Right ventricle myocardium inferior (tissue), 1 donor: Measurements from ENCODE around the gene STARD3NL. TPM values are rescaled to one million over a fixed set of nuclear protein-coding genes. Genes with fewer than 3 reads are reported as not detected.
A peak's percentile ranks its signal among the peaks of the same experiment; 100 is the strongest.

Experiments
- ATAC-seq: fragments of 200-7000 bp; cut with Tn5 transposase; one replicate; pipeline ENCODE4 v1.9.1; 2020; ENCODE audit warnings: mild to moderate bottlenecking, moderate library complexity
- DNase-seq: peaks from one replicate; pipeline ENCODE4 v3.0.0; 2021; ENCODE audit errors: missing footprints
- intact Hi-C: fragments of 100-400 bp; cut with DNase I; formaldehyde crosslinking; loops from one replicate; pipeline ENCODE4 v1.11.0; 2022
- total RNA-seq: library from RNA; stranded (reverse); fragmentation: NEBNext Ultra II Directional; extraction: Animal tissue kit (Norgen Biotek cat#: 25700); gene quantifications from one replicate; pipeline ENCODE4 v1.2.1, GENCODE V29; 2021
- donor health status: DM: no; HTN: yes; CAD: no; lungs with severe emphysema.

Gene STARD3NL
- total RNA-seq, 1 donor from 2014 or later: 22.9 TPM

DNA sequence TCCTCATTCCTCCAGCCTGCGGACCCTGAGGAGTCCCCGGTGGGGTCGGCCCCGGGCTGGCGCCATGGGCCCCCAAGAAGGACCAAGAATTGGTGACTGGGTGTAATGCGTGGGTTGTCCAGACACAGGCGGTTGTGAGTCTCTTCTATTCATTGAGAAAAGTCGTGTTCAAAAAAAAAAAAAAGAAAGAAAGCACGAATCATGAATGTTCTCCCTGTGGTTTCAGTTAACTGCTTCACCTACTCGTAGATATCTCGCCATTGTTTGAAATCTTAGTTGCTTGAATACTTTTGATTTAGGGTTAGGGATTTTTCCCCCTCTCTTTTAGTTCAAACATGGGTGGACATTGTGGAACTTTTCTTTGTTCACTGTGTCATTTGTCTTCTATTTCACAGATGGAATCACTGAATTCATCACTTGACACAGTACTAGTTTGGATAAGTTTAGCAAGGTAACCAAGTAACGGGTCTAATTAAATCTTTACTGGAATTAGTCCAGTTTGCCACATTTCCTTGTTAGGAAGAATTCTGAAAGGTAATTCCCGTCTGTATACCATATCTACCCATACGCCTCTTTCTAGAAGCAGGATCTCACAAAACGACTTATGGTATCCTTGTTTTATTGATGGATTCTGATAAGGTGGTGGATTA is 775 bp downstream of the STARD3NL start:
- ATAC-seq (peak; percentile 21), DNase-seq (no peak)
- intact Hi-C loops: loop anchor here (2.0 to 5.0 kb wide), 2 partner anchors 34 to 262 kb away; partner anchors contain the start of gene SFRP4

DNA sequence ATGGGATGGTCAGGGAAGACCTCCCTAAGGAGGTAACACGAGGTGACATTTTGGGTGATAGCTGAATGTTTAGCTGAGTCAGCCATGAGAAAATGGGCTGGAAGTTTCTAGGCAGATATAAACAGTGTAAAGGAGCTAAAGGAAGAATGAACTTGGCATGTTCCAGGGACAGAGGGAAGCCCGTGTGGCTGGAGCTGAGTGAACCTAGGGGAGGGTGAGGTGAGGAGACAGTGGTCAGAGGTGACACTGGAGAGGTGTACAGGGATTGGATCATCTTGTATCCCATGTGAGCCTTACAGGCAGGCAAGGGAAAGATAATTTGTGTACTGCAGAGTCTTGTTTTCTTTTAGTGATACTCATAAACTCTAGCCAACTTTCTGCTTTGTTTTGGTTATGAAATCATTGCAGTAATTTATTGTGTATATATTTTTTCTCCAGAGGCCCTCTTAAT is 1.8 kb downstream of the STARD3NL start:
- ATAC-seq: no peak
- DNase-seq: no peak
- intact Hi-C loops: loop anchor here (2.0 to 5.0 kb wide), 2 partner anchors 33 to 262 kb away; partner anchors contain the start of gene SFRP4

DNA sequence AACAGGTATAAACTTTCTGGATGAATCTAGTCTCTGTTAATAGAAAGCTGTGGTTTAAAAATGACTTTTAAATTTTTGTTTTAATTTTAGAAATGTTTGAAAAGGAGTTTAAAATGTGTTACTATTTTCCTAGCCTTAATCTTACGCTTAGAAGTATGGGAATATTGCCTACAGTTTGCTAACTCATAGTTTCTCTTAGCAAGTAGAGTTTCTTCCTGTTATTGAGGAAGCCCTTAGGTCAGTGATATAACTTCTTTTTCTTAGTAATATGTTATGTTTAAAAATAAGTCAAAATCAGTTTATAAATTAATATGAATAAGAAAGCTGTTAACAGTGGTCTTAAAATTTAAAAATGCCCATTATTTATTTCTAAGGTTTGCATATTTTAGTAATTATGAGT is 3.1 kb downstream of the STARD3NL start:
- DNase-seq: no peak
- ATAC-seq: no peak
- intact Hi-C loops: no loop called here

- ATAC-seq: no peak
- intact Hi-C loops: no loop called here
- DNase-seq: no peak
Observed at GRCh38 chr7:38182450-38182849, 4.4 kb downstream of the STARD3NL start.

- intact Hi-C loops: no loop called here
- DNase-seq (no peak), ATAC-seq (no peak)
Observed at GRCh38 chr7:38185395-38186307, 7.6 kb downstream of the STARD3NL start.

DNA sequence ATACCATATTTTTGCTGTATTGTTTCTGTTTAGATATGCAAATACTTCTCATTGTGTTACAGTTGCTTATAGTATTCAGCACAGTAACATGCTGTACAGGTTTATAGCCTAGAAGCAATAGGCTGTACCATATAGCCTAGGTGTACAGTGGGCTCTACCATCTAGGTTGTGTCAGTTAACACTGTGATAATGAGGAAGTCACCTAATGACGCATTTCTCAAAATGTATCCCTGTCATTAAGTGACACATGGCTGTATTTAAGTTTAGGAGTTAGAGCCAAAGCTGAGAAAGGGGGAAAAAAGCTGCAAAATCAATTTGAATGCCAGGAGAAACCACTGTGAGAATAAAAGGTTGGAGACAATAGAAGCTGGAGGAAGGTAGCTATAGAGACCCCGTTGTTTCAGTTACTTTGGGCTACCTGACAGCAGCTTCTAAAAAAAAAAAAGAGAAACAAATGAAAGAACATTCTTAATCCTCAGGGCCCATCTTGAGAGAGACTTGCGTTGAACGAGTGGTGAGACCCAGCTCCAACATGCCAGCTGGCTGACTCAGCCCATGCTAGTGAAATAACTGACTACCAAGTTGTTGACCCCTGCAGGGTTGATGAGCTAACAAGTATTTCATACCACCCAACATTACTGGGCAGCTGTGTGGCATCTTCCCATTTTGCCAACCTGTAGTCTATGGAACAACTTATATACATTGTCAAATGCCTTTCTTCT is 8.7 kb downstream of the STARD3NL start:
- intact Hi-C loops: no loop called here
- no peak for DNase-seq
- ATAC-seq: no peak

DNA sequence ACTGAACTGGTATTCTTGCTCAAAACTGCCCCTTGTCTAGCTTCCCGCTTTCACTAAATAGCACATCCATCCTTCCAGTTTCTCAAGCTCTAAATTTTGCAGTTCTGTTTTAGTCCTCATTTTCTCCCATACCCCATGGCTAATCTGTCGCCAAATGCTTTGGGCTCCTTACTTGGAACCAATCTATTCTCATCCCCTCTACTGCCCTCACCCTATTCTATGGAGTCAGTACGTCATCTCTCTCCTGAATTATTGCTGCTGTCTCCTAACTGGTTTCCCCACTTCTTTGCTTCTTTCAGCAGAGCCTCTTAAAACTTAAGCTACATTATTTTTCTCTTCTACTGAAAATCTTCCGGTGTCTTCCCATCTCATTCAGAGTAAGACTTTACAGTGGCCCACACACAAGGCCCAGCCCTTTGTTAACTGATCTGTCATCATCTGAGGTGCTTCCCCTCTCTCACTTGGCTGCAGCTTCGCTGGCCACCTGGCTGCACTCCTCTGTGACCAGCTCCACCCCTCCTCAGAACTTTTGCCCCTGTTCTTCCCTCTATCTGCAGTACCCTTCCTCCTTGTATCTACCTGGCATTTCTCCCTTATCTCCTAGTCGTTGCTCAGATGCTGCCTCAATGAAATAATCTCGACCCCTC is 9.9 kb downstream of the STARD3NL start:
- DNase-seq: no peak
- intact Hi-C loops: no loop called here
- ATAC-seq: no peak

- no peak for ATAC-seq
- intact Hi-C loops: no loop called here
- DNase-seq: no peak
Observed at GRCh38 chr7:38189231-38189938, 11.3 kb downstream of the STARD3NL start.

DNA sequence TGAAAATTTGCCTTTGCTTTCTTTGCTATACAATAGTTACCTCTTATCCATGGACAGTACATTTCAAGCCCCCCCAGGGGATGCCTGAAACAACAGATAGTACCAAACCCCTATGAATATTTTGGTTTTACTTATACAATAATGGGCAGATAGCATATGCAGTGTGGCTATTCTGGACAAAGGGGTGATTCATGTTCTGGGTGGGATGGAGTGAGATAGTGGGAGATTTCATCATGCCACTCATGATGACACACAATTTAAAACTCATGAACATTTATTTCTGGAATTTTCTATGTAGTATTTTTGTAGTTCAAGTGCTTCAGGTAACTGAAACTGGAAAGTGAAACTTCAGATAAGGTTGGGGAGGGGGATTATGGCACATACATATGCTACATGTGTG is 12.0 kb downstream of the STARD3NL start:
- intact Hi-C loops: no loop called here

GRCh38 chr7:38191791-38192190 is 13.7 kb downstream of the STARD3NL start:
- intact Hi-C loops: no loop called here
- ATAC-seq (no peak), DNase-seq (no peak)

More for the DNA sequence above, 12.0 kb downstream of the STARD3NL start:
- ATAC-seq (no peak), DNase-seq (no peak)

GRCh38 chr7:38192327-38192726 is 14.3 kb downstream of the STARD3NL start:
- intact Hi-C loops: no loop called here
- DNase-seq: no peak
- no peak for ATAC-seq

DNA sequence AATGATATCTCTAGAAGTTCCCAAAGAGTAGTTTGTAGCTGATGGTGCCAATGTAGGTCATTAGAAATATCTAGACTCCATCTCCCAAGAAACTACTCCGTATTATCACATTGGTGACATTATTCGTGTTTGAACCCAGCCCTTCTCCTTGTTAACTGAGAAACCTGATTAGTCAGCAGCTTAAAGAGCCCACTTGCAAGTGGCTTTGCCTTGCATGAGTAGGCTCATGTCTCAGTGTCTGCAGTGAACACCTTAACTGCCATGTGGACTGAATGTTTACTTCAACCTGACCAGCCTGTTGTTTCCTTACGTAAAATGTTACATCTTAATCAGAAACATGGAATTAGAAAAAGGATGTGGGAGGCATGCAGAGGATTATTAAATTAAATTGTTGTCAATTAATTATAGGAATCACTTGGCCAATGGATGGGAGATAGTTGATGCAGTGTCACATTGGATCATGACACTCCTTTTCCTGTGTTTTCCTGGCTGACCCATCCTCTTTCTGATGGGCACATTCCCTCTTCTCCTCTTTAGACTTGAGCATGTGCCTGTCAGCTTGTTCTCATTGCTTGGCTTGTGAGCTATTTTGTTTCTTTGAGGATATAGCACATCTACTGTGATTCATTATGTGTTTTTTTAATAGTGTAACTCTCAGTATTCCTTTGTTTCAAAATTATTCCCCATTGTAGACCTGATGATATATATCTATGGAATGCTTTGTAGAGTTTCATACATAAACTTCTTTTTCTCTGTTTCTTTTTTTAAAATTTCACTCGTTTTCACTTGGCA is 18.0 kb downstream of the STARD3NL start:
- ATAC-seq: no peak
- DNase-seq: no peak
- intact Hi-C loops: no loop called here

DNA sequence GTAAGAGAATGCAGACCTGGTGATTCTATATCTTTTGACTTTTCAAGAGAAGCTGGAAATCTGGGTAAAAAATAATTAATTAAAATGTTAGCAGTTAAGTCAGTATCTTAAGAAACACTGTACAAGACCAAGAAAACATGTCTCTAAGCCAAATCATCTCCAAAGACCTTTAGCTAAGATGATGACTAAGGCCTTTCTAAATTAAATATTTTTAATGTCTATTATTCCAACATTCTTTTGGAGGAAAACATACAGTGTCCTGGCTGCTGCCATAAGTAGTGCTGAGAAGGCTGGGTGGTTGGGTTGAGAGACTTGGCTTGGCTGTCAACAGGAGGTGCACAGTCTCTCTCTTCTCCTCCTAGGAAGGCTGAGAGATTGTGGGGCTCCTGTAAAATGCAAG is 20.3 kb downstream of the STARD3NL start:
- ATAC-seq (no peak), DNase-seq (no peak)
- intact Hi-C loops: no loop called here

DNA sequence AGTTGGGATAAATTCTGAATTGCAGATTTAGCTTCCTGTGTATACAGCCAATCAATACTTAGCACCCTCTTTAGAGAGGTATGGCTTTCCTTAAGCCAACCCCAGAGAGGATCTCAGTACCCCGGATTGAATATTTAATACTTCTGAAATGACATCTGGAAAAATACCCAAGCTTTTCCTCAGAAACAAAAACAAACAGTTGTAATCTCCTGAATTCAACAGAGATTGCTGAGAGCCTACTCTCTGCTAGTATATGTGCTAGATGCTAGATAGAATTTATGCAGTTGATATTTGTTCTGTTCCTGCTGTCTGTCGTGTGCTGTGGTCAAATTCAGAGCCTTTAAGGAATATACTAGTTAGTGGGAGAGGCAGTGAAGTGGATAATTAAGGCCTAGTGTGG is 21.1 kb downstream of the STARD3NL start:
- DNase-seq (no peak), ATAC-seq (no peak)
- intact Hi-C loops: no loop called here

DNA sequence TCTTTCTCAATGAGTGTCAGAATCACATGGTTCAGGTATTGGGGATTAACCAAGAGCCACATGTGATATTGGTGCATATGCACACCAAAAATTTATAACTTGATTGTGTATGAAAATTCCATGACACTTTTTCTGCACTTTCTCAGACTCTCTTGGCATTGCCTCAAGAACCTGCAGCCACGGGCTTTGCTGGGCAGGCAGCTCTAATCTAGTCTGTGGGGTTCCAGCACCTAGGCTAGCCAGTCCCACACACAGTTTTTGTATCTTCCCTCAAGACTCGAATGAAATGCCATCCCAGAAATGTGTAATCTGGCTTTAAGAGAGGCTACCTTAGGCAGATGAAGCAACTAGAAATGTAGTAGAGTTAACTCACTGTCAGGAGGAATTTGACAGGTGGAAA is 21.7 kb downstream of the STARD3NL start:
- intact Hi-C loops: no loop called here
- no peak for DNase-seq
- no peak for ATAC-seq

DNA sequence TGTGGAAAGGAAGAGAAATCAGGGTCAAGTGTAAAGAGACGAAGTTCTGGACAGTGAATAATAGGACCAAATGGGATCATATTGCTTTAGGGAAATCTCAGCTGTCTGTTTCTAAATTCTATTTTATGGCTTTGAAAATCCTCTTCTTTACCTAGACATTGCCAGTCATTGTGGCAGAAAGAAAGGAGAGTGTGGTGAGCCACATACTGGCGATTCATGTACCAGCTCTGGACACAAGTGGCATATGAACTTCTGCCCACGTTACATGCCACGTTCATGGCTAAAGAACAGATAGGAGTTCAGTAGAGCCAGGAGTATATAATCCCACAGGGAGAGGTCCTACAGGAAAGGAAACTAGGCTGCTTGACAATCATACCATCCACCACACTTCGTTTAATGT is 28.0 kb downstream of the STARD3NL start:
- DNase-seq (no peak), ATAC-seq (no peak)
- intact Hi-C loops: no loop called here

DNA sequence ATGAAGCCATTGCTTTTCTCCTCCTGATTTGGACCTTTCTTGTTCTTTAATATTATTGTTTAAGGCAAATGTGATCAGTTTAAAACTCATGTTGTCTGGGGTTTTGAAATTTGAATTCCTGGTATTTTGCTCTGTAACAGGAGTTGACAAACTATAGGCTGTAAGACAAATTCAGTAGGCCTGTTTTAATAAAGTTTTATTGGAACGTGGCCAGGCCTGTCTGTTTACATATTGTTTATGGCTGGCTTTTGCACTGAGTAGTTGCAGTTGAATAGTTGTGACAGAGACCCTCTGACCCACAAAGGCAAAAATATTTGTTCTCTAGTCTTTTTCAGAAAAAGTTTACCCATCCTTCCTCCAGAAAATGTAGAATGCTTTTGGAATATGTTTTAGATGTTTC is 29.8 kb downstream of the STARD3NL start:
- ATAC-seq: no peak
- DNase-seq: no peak
- intact Hi-C loops: no loop called here

DNA sequence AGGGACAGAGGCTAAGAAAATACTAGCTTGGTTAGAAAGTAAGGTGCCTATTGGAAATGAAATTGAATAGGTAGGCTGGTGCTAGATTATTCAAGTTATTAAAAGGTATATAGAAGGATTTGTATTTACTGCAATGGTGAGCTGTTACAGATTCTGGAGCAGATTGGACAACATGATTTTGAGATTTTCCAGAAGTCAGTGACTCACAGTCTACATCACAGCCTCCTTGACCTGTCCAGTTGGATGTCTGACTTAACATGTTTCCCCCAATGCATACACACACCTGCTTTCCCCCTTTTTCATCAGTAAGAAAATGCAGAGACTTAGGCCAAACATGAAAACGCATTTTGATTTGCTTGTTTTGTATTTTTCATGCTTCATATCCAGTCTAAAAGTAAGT is 33.4 kb downstream of the STARD3NL start:
- no peak for ATAC-seq
- no peak for DNase-seq
- intact Hi-C loops: no loop called here
